HG03159 (cell line): Measurements from ENCODE around the gene EFL1.
"Not testable (repeated sequence)": the region's sequence is repeated elsewhere in the genome, so short reads cannot be mapped to it uniquely, and the experiment has no call there.

Source experiments
- ATAC-seq: cut with Tn5 transposase; IDR thresholded peaks from one replicate; pipeline ENCODE4 v1.9.1; 2021; ENCODE audit warnings: mild to moderate bottlenecking, moderate library complexity; ENCODE audit not compliant: unreplicated experiment

EFL1 gene

GRCh38 chr15:82282386-82282785, 19.9 kb upstream of the EFL1 start:
- ATAC-seq: not testable (repeated sequence)

DNA sequence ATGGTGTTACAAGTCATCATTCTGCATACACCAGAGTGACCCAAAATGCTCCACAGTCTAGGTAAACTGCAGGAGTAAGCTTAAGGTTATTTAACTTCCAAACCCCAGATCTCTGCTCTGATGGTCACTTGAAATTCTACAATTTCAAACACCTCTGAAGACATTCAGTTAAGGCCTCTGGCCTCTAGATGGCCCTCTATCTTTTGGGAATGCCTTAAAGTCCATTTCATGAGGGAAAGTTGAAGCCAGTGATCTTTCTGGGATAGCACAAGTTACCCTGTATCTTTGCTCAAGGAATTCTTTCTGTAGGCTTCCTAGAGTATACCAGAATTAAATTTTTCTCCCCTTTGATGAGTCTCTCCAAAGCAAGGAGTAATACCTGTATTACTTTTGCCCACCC, 18.7 kb upstream of the EFL1 start:
- ATAC-seq: not testable (repeated sequence)

DNA sequence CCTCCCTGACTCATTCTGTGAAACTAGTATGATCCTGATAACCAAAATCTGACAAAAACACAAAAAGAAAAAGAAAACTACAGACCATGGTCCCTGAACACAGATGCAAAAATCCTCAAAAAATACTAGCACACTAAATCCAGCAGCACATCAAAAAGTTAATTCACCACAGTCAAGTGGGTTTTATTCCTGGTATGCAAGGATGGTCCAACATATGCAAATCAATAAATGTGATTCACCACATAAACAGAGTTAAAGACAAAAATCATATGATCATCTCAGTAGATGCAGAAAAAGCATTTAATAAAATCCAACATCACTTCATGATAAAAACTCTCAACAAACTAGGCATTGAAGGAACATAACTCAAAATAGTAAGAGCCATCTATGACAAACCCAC, 12.9 kb upstream of the EFL1 start:
- ATAC-seq: no peak

- no peak for ATAC-seq
These were observed 9.6 kb upstream of the EFL1 start for GRCh38 chr15:82272154-82272553.

DNA sequence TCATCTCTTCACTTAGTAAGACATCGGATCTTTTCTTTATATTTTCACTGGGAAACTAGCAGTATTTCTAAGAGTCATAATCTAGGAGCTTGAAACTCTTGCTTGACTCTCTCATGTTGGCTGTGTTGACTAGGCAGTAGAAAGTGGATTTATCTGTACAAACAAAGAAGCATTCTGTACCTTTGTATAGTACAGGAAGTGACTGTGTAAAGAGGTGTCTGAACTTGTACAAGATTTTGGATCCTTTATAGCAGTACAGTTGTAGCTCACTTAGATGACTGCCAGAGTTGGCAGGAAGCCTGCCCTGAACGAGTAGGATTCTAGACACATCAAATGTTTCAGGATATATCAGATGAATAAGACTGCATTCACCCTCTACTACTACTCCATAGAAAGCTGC, 5.9 kb upstream of the EFL1 start:
- not testable (repeated sequence) for ATAC-seq

GRCh38 chr15:82267137-82267536, 4.6 kb upstream of the EFL1 start:
- not testable (repeated sequence) for ATAC-seq

GRCh38 chr15:82263350-82263749, 816 bp upstream of the EFL1 start:
- no peak for ATAC-seq

DNA sequence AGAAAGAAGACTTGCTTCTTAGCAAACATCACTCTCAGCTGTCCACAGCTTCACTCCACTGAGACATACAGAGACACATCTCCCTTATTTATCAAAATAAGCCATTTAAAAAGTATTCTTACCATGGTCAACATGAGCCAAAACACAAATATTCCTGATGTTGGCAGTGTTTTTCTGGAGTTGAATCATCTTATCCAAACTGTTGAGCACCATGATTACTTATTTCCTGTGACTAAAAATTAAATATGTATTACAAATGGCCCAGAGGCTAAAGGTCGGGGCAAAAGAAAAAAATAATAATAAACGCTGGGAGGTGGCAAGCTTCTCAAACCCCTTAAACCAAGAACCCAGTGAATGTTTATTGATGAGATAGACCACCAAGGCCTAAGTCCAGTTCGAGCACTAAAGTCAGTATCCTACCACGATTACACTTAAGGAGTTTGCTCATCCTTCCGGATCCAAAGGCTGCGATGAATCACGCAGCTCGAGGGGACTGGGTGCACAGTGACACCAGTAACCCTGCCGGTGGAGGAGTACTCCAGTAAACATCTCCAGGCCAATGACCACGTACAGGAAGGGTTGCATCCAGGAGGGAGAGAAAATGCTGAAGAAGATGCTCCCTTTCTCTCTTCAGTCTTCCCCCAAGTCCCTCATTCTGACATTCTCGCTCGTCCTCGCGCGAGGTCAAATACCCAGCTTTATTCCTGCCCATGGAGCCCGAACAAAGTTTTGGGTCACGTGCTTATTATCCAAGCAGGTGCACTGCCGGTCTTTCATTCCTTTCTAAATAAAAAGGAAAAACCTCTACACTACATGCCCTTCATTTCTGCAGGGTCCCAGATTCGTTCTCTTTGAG, 740 bp downstream of the EFL1 start:
- ATAC-seq: peak; percentile 30

- ATAC-seq: not testable (repeated sequence)
These were observed 14.3 kb downstream of the EFL1 start for GRCh38 chr15:82248261-82248660.

DNA sequence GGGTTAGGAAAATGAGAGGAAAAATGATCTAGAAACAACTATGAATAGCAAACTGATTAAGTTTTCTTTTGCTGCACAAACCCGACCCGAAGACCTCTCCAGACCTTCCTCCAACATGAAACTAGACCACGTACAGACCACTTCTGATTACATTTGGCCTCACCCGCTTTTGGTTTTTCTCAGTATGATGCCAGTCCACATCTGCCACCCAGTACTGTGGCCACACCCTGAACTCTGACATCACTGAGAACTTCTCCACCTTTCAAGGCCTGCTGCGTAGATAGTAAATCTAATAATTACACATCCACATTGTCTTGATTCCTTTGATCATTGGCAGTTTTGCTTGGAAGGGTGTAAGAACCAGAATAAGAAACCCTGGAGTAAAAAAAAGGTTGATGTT, 16.6 kb downstream of the EFL1 start:
- ATAC-seq: not testable (repeated sequence)

DNA sequence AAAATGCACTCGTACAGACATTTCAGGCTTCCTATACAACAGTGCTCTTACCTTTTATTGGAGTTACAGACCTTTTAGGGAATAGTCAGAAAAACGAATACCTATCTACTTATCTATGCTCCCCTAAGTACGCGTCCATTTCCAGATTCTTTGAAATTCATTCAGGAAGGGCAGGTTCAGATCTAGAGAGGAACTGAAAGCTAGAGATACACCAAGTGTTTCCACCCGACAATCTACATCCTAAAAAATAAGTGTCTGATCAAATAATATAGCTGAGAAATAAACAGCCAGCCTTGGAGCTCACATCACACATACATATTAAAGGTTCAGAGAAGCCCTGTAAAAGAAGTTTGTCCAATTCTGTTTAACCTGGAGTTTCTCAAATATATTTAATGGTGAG, 18.9 kb downstream of the EFL1 start:
- ATAC-seq: not testable (repeated sequence)

DNA sequence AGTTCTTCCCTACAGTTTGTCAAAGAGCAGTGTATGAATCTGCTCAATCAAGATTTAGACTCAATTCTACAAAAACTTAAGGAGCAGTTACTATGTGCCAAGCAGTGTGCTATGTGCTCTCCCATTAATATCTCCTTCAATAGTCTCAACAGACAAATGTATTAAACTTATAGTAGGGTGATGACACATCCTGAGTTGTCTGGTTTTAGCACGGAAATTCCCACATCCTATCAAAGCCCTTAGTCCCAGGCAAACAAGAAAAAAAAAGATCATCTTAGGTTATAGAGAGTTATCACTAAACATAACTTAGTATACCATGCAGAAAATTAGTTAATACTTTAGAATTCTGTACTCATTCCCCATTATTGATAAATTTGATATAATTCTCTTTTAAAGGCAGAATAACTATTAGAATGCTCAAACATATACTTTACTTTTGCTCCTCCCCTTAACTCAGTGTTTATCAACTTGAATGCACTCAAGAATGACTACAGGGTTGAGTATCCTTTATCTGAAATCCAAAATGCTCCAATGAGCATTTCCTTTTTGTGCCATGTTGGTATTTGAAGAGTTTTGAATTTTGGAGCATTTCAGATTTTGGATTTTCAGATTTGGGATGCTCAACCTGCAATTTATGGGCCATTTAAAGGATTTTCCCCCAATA, 20.6 kb downstream of the EFL1 start:
- not testable (repeated sequence) for ATAC-seq

- ATAC-seq: no peak
These were observed 22.7 kb downstream of the EFL1 start for GRCh38 chr15:82239685-82240391.

DNA sequence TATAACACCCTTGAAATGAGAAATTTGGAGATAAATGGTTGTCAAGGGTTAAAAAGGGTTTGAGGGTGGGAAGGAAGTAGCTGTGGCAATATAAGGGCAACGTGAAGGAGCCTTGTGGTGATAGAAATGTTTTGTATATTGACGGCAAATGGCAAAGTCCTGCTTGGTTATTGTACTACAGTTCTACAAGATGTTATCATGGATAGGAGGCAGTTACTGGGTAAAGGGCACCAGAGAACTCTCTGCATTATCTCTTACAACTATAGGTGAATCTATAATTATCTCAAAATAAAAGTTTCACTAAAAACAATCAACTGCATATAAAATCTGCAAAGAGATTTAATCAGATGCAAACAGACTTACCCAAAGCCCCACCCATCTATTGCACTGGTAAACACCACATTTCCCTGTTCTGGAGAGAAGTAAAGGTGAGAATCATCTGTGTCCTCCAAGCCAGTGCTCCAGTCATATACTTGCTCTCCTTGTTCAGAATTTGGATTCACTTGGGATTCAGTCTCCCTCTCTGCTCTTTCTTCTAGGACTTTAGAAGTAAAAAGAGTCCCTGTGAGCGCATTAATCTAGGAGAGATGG, 24.5 kb downstream of the EFL1 start:
- not testable (repeated sequence) for ATAC-seq

DNA sequence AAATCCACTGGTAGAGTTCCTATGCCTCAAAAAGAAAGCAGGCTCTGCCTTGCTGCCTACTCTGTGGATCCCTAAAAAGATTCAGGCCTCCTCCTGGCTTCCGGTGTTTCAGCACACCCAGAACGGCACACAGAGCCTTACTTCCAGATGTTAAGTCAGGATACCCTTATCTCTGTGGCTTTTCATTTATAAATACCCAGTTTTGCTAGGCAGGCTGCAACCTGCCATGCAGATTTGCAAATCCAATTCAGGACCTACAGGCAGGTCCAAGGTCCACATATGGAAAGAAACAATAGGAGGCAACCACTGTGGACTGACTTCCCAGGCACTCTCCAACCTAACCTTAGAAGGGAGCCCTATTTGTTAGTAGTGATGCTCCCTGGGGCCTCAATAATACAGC, 30.7 kb downstream of the EFL1 start:
- no peak for ATAC-seq

GRCh38 chr15:82231233-82231632, 31.3 kb downstream of the EFL1 start:
- no peak for ATAC-seq

- ATAC-seq: no peak
These were observed 33.8 kb downstream of the EFL1 start for GRCh38 chr15:82228750-82229149.

DNA sequence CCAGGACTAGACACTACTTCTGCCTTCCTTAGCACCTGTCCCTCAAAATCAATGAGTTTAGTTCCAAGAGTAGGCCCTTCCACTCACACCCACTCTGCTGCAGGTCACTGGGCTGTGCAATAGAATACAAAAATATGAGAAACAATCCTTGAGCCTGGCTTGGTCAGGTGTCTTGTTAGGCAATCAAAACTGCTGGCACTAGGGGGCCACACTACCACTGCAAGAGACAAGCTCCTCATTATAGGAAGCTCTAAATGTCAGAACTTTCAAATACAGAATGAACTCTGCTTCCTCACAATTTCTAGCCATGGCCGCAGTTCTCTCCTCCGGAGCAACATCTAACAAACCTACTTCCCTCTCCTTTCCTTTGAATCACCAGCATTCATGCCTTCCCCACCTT, 41.0 kb downstream of the EFL1 start:
- ATAC-seq: not testable (repeated sequence)

- ATAC-seq: not testable (repeated sequence)
These were observed 46.4 kb downstream of the EFL1 start for GRCh38 chr15:82216092-82216491.

GRCh38 chr15:82212201-82212600, 50.3 kb downstream of the EFL1 start:
- not testable (repeated sequence) for ATAC-seq

- ATAC-seq: not testable (repeated sequence)
These were observed 52.4 kb downstream of the EFL1 start for GRCh38 chr15:82210066-82210597.
